Gastroesophageal sphincter (tissue), 3 donors: ENCODE results near the gene ADPRM.
"Not testable (repeated sequence)": the region's sequence is repeated elsewhere in the genome, so short reads cannot be mapped to it uniquely, and the experiment has no call there.

Experiments used
- EP300 ChIP-seq: sonication (generic); formaldehyde crosslinking; IDR thresholded peaks from one replicate; pipeline ENCODE4 v1.6.1; 2017; ENCODE audit warnings: antibody characterized with exemption, mild to moderate bottlenecking
- POLR2A ChIP-seq, 2 donors: fragments of 450-650 bp; IDR thresholded peaks; one replicate each; pipeline ENCODE4 v1.6.1; 2017; ENCODE audit warnings: antibody characterized with exemption in 2 of 2, mild to moderate bottlenecking in 2 of 2, moderate library complexity in 1 of 2
- TF ChIP-seq, protein P1 (sequence below), 4 experiments: fragments of 200-600 bp in 2 of 4; fragments of 450-650 bp in 2 of 4; sonication (generic) in 1 of 4; IDR thresholded peaks; one replicate each; pipeline ENCODE4 v1.5.1; 2017 to 2019; ENCODE audit warnings: antibody characterized with exemption in 4 of 4, mild to moderate bottlenecking in 2 of 4, moderate library complexity in 2 of 4

DNA sequence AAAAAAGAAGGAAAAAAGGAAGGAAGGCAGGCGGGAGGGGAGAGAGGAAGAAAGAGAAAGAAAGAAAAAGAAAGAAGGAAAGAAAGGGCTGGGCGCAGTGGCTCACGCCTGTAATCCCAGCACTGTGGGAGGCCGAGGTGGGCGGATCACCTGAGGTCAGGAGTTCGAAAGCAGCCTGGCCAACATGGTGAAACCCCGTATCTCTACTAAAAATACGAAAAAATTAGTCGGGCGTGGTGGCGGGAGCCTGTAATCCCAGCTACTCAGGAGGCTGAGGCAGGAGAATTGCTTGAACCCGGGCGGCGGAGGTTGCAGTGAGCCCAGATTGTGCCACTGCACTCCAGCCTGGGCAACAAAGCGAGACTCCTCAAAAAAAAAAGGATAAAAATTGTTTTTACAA, 32.9 kb downstream of the ADPRM start:
- not testable (repeated sequence) for TF ChIP-seq POLR2A (IDR thresholded peaks at IDR 0.05); EP300
- TF ChIP-seq, protein P1, sequence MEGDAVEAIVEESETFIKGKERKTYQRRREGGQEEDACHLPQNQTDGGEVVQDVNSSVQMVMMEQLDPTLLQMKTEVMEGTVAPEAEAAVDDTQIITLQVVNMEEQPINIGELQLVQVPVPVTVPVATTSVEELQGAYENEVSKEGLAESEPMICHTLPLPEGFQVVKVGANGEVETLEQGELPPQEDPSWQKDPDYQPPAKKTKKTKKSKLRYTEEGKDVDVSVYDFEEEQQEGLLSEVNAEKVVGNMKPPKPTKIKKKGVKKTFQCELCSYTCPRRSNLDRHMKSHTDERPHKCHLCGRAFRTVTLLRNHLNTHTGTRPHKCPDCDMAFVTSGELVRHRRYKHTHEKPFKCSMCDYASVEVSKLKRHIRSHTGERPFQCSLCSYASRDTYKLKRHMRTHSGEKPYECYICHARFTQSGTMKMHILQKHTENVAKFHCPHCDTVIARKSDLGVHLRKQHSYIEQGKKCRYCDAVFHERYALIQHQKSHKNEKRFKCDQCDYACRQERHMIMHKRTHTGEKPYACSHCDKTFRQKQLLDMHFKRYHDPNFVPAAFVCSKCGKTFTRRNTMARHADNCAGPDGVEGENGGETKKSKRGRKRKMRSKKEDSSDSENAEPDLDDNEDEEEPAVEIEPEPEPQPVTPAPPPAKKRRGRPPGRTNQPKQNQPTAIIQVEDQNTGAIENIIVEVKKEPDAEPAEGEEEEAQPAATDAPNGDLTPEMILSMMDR (IDR thresholded peaks at IDR 0.05) = not testable (repeated sequence)
